CD4-positive, alpha-beta T cell treated with Interleukin-17A for 4 hours (primary cell): Measurements from ENCODE around the gene OSBP2.

ENCODE experiments used
- DNase-seq: peaks from one replicate; pipeline ENCODE4 v3.0.0-alpha.2; 2020; ENCODE audit warnings: mixed read lengths

OSBP2 gene

DNA sequence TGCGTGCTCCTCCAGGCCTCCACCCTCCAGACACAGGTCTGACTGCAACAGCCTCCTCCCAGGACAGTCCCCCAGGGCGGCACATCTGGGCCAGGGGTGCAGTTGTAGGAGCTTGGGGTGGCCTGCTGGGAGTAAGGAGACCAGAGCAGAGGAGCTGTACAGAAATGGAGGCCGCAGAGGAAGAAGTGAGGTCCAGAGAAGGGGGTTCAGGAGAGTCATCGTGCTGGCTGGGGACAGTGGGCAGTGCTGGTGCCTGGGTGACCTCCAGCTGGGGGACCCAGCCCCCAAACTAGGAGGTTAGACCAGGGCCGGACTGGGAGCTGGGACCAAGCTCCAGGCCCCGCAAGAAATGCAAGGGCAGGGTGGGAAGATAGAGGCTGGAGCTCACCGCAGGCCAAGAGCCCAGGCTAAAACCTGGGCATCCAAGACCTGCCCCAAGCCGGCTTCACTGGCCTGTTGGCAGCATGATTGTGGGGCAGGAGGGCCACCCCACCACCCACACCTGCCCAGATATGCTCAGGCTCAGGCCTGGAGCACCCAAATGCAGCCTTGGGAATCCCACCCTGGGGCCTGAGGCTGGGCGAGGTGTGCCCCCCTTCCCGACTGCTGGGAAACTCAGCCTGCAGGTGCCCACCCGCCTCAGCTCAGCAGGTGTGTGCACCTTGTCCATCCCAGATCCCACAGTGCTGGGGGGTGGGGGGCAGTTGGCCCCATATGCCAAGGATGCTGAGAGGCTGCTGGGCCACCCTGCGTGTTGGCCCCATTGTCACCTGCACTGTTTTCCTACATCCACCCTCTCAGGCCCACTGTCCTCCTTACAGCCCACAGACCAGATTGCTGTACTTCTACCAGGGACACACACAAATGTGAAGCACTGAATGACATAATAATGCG lies 177.0 kb downstream of the OSBP2 start:
- DNase-seq: no peak

- no peak for DNase-seq
Measured at GRCh38 chr22:30872285-30873041, 177.8 kb downstream of the OSBP2 start.

- DNase-seq: no peak
Measured at GRCh38 chr22:30873086-30873650, 178.5 kb downstream of the OSBP2 start.

DNA sequence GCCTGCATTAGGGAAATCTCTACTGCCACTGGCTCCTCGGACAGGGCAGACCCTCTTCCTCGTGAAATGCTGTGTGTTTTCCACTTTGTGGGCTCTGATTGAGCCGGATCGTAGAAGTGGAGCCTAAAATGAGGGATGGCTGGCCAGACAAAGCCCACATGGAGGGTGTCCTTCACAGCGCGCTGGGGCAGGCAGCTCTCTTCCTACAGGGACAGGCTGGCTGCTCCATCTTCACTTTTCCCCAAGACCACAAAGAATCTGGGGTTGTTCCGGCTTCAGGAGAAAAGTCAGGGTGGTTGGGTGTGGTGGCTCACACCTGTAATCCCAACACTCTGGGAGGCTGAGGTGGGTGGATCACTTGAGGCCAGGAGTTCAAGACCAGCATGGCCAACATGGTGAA lies 179.0 kb downstream of the OSBP2 start:
- no peak for DNase-seq

DNA sequence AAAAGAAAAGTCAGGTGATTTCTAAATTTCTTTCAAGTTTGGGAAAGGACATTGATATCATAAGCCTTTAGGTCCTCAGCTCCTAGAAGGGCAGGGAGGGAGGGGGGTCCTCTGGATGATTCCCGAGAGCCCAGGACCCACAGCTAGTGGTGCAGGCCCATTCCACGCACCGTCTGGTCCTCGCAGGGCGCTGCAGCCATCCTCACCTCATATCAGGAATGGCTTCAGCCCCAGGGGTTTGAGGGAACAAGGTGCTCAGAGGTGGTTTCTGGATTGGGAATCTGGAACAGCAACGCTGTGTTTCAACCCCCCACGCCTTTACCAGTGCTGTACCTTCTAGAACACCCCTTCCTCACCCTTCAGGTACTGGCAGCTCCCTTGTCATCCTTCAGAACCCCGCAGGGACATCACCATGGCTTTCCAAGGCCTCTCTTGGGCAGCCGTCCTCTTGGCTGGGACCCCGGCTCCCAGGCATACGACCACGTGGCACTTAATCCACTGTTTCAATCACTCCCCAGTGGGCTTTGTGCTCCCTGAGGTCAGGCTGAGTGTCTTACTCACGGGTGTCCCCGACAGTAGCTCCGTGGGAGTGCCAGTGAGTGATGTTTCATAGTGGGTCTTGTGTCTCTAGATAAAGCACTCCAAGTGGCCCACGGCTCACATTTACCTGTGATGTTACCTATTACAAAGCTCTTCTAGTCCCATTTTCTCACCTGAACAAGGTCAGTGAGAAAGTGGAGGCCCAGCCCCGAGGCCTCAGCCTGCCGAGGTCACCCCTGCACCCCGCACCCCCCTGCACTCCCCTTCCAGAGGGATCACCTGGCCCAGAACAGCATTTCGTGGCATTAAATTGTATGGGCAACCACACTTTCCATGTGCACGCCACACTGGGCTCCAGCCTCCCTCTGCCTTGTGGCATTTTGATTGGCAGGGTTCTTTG lies 180.0 kb downstream of the OSBP2 start:
- DNase-seq: no peak

GRCh38 chr22:30875481-30876215 lies 181.0 kb downstream of the OSBP2 start:
- no peak for DNase-seq

- no peak for DNase-seq
Measured at GRCh38 chr22:30876221-30876751, 181.6 kb downstream of the OSBP2 start.

GRCh38 chr22:30876915-30877553 lies 182.4 kb downstream of the OSBP2 start:
- no peak for DNase-seq

DNA sequence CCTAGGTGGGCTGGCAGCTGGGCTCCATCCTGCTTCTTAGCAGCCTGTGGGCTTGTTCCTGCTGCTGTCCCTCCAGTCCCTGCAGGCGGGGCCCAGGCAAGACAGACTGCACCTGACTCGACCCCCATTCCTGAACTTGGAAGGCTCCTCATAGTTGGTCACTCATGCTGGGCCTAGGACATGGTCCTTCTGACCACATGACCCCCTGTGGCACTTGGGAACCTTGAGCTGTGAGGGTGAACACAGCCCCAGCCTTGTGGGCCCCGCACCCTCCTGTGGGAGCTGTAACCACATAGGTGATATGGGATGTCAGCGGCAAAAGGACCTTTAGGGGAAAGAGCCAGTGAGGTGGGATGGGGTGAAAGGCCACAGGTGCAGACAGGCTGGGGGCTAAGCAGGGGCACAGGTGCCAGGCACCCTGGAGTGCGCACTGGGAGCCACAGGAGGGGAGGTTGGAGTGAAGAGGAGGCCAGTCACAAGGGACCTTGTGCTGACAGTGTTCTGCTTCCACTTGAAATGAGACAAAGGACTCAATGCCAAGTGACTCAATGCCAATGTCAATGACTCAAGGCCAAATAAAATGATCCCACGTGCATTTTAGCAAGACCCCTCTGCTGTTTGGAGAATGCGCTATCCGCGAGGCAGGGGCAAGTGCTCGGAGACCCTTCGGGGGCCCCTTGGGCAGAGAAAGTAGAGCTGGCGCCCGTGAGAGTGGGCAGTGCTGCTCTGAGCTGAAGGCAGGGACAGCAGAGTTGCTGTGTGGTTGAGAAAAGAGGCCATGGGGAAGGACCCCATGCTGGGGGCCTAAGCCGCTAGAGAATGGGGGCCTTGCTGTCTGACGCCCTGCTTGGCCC lies 183.2 kb downstream of the OSBP2 start:
- DNase-seq: no peak

- no peak for DNase-seq
Measured at GRCh38 chr22:30878516-30879414, 184.1 kb downstream of the OSBP2 start.

- DNase-seq: no peak
Measured at GRCh38 chr22:30879415-30879797, 184.7 kb downstream of the OSBP2 start.

- no peak for DNase-seq
Measured at GRCh38 chr22:30880181-30880601, 185.5 kb downstream of the OSBP2 start.

GRCh38 chr22:30880847-30881246 lies 186.2 kb downstream of the OSBP2 start:
- DNase-seq: no peak

DNA sequence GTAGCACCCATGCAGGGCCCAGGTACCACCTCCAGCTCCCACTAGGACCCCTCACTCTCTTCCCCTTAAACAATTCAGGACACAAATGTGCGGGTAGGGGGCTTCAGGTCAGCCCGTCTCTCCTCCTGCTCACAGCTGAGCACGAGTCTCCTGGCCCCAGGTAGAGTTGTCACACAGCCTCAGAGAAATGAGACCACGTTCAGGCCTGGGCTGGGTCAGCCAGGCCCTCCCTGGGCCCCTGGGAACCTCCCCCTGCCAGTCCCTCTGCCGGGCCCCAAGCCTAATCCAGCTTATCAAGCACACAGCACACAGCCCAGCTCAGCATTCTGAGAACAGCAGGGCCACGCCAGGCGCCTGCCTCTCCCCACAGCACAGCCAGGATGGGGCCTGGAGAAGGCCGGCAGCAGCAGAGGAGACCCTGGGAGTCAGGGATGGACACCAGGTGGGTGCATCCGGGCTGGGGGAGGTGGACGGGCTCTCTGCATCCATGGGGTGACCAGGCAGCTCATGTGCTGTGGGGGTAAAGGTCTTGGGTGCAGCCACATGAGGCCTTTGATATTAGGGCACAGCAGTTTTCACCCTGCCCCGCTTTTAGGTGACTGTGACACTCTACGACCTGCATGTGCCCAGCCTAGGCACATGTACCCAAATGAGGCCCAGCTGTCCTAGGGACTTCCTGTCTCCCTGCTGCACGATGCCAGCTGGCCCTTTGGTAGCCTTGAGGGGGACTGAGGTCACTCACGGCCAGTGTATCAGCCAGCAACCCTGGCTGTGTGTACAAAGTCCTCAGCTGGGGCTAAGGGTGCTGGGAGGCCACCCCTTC lies 186.9 kb downstream of the OSBP2 start:
- DNase-seq: no peak

DNA sequence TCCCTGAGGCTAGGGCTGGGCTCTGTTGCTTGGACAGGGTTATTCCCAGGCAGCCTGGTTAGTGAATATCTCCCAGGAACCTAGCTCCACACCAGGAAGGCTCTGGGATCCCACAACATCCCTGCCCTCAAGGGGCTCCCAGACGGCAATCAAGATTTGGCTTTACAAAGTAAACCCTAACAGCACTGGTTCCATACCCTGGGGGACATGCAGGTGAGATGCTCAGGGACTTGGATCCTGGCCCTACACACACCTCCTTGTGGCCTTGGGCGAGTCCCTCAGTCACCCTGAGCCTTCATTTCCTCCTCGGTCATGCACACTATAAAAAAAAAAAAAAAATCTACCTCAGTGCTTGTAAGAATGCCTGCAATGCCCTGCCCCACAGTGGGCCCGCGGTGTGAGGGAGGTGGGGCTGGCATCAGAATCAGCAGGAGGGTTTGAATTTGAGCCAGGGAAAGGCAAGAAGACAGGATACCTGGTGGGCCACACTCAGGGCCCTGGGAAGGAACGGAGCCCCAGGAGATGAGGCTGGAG lies 187.6 kb downstream of the OSBP2 start:
- no peak for DNase-seq

GRCh38 chr22:30882974-30883533 lies 188.4 kb downstream of the OSBP2 start:
- no peak for DNase-seq

GRCh38 chr22:30883586-30884145 lies 189.0 kb downstream of the OSBP2 start:
- DNase-seq: no peak
